PC-3 (cell line): ENCODE results near the gene GNAS.

Experiments used
- CTCF ChIP-seq: fragments of 300-600 bp; sonication (generic); conservative IDR thresholded peaks from 2 replicates; pipeline ENCODE4 v1.5.1; 2017; ENCODE audit warnings: antibody characterized with exemption, low read depth, mild to moderate bottlenecking, low read length
- EZH2 ChIP-seq: fragments of 300-600 bp; sonication (generic); IDR thresholded peaks from one replicate; pipeline ENCODE4 v1.6.1; 2017; ENCODE audit warnings: antibody characterized with exemption, mild to moderate bottlenecking, low read length; ENCODE audit not compliant: unreplicated experiment
- EZH2phosphoT487 ChIP-seq: fragments of 300-600 bp; sonication (generic); IDR thresholded peaks from 2 replicates; pipeline ENCODE4 v1.6.1; 2018; ENCODE audit warnings: mild to moderate bottlenecking, antibody characterized with exemption, low read length, borderline replicate concordance

DNA sequence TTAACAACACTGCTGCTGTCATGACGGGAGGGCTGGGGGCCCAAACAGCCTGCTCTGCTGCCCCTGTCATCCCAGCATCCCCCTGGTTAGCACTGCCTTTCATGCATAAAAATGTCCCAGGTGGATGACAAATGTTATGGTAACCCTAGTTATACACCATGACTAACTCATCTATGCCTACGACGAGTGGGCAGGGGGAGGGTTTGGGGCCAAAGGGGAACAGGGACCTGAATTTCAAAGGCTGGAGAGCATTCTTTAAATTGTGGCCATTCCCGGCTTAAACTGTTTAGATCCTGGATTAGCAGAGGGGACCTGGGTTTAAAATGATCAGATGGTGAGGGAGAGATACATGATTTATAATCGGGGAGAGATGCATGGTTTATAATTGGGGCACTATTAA lies 26.2 kb upstream of the GNAS start:
- TF ChIP-seq CTCF: no peak
- TF ChIP-seq EZH2: no peak
- TF ChIP-seq EZH2phosphoT487: no peak
